ENCODE measurements around the gene TSEN54.
"Not testable (repeated sequence)": the region's sequence is repeated elsewhere in the genome, so short reads cannot be mapped to it uniquely, and the experiment has no call there.

- not testable (repeated sequence) for TF ChIP-seq TCF7L2 (IDR thresholded peaks at IDR 0.05; ENCODE audit: low read depth, low read length); CTCF (IDR thresholded peaks at IDR 0.05); POLR2AphosphoS5 (IDR thresholded peaks at IDR 0.05; ENCODE audit: low read depth, low read length); SIN3A (IDR thresholded peaks at IDR 0.05; ENCODE audit: borderline replicate concordance, insufficient read depth, low read depth, low read length); REST (IDR thresholded peaks at IDR 0.05; ENCODE audit: insufficient read depth in 1 of 2, low read depth in 2 of 2, low read length in 1 of 2)
These were observed 38.9 kb upstream of the TSEN54 start for GRCh38 chr17:75477490-75477862.

Measured in Panc1 (cell line).